SW 1271 (cell line): Measurements from ENCODE around the gene SLC39A1.

Experiments used
- DNase-seq, 2 experiments: peaks; one replicate each; lab custom pipeline; 2025; lab: John Stamatoyannopoulos, UW

The SLC39A1 gene

GRCh38 chr1:153946622-153947241, 16.6 kb downstream of the SLC39A1 start, which contains the start of gene DENND4B:
DENND4B (minus strand) TSS chr1:153946718; CDS start chr1:153944374, 2,344 bp downstream.
- DNase-seq: peak in 1 of 2 experiments; percentile 61

- peak in 1 of 2 experiments; percentile 15 for DNase-seq
Measured at GRCh38 chr1:153945795-153946621, 17.3 kb downstream of the SLC39A1 start.

- DNase-seq: no peak
Measured at GRCh38 chr1:153945131-153945794, 18.1 kb downstream of the SLC39A1 start.

GRCh38 chr1:153944827-153945117, 18.6 kb downstream of the SLC39A1 start:
- no peak for DNase-seq

- DNase-seq: no peak
Measured at GRCh38 chr1:153944005-153944826, 19.1 kb downstream of the SLC39A1 start.

GRCh38 chr1:153942766-153943549, 20.4 kb downstream of the SLC39A1 start:
- DNase-seq: no peak

- no peak for DNase-seq
Measured at GRCh38 chr1:153941826-153942725, 21.3 kb downstream of the SLC39A1 start.

GRCh38 chr1:153940756-153941155, 22.6 kb downstream of the SLC39A1 start:
- DNase-seq: no peak

GRCh38 chr1:153939476-153939875, 23.9 kb downstream of the SLC39A1 start:
- no peak for DNase-seq

GRCh38 chr1:153938996-153939395, 24.3 kb downstream of the SLC39A1 start:
- no peak for DNase-seq

- DNase-seq: no peak
Measured at GRCh38 chr1:153937331-153937730, 26.0 kb downstream of the SLC39A1 start.

- no peak for DNase-seq
Measured at GRCh38 chr1:153936011-153936802, 27.1 kb downstream of the SLC39A1 start.

- no peak for DNase-seq
Measured at GRCh38 chr1:153934746-153935145, 28.6 kb downstream of the SLC39A1 start.

- no peak for DNase-seq
Measured at GRCh38 chr1:153933955-153934354, 29.4 kb downstream of the SLC39A1 start.

- no peak for DNase-seq
Measured at GRCh38 chr1:153933430-153933829, 29.9 kb downstream of the SLC39A1 start.

- DNase-seq: no peak
Measured at GRCh38 chr1:153932156-153933131, 30.9 kb downstream of the SLC39A1 start.

- no peak for DNase-seq
Measured at GRCh38 chr1:153929981-153930948, 33.1 kb downstream of the SLC39A1 start.
